ENCODE data around the gene TMEM181. TPM values are rescaled to one million over a fixed set of nuclear protein-coding genes. Genes with fewer than 3 reads are reported as not detected.
A peak's percentile ranks its signal among the peaks of the same experiment; 100 is the strongest.
"Not testable (repeated sequence)": the region's sequence is repeated elsewhere in the genome, so short reads cannot be mapped to it uniquely, and the experiment has no call there.

The TMEM181 gene
- total RNA-seq, 1 experiment from 2014 or later: 12.5 TPM

DNA sequence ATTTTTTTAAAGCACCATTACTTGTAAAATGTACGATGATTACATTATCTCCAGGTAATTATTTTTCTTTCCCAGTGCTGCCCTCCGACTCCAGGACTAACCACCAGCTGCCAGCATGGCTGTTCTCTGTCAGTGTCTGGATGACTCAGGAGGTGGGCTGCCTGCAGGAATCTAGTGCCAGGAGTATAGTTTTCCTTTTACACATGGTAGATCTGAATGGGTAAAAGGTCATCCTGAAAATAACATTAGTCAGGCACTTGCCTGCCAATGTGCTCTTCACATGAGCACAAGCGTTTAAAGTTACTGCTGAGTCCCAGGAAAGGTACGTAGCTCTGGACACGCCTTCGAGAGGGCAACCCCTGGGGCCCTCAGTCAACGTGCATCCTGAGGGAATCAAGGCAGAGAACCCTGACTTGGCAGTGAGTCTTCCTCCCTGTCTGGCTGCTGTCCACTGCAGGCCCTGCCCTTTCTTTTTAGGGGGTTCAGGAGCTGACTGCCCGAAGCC lies 82.3 kb downstream of the TMEM181 start:
- in situ Hi-C loops (cut with HindIII; ENCODE audit: low pct_unique_long_range_greater_than_20kb, low sequenced_read_pairs): no loop called here
- peak; percentile 92 for DNase-seq (ENCODE audit: low read depth)

DNA sequence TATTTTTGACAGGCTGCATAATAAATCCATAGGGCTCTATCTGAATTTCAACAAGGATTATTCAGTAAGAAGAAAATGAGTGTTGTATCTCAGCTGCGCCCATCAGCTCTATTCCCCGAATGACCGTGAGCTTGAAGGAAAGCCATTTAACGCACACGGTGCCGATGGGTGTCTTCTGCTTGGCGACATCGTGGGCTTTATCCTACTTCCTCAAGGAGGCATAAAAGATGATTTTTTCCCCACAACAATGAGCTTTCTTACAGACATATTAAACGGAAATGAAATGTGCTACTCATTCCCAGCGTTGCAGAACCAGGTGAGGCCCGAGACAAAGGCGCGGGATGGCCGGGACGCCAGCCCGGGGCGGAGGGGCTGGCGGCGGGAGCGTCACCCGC lies 83.9 kb downstream of the TMEM181 start:
- in situ Hi-C loops (cut with HindIII; ENCODE audit: low pct_unique_long_range_greater_than_20kb, low sequenced_read_pairs): no loop called here
- no peak for DNase-seq (ENCODE audit: low read depth)

DNA sequence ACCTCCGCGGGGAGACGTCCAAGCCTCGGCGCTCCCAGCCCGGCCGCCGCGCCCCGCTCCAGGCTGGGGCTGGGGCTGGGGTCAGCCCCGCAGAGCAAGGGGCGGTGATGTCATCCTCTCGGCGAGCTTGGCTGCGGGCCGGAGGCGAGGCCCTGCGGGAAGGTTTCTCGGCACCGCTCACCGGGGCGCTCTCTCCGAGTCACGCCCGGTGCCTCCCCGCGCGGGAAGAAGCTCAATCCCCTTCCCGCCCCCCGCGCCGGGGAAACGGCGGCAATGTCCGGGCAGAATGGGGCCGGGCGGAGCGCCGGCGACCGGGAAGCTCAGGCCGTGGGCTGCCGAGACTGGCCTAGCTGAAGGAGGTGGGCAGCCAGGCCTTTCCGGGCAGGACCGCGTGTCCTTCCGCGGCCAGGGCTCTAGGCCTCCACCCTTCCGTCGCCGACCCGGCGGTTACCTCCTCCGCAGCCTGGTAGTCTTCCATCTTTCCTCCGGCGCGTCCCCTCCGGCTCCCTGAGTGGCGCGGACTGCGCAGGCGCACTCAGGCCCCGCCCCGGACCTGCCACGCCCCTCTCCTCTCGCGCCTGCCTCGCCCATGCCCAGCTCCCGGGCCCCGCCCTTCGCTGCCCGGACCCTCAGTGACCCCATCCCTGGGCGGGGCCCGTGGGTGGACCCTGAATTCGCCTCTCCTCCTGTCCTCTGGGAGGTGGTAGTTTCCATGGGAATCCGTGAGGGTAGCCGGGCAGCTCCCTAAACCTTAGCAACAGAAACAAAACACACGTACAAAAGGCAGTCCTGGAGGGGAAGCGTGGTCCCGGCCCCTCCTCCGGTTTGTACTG lies 84.6 kb downstream of the TMEM181 start, which contains the start of gene DYNLT1:
Gene DYNLT1, minus strand, starts transcription at position 513 of the 833 bp plus-strand sequence. Its CDS starts 35 bp downstream, at position 478.
- in situ Hi-C loops (cut with HindIII; ENCODE audit: low pct_unique_long_range_greater_than_20kb, low sequenced_read_pairs): no loop called here

DNA sequence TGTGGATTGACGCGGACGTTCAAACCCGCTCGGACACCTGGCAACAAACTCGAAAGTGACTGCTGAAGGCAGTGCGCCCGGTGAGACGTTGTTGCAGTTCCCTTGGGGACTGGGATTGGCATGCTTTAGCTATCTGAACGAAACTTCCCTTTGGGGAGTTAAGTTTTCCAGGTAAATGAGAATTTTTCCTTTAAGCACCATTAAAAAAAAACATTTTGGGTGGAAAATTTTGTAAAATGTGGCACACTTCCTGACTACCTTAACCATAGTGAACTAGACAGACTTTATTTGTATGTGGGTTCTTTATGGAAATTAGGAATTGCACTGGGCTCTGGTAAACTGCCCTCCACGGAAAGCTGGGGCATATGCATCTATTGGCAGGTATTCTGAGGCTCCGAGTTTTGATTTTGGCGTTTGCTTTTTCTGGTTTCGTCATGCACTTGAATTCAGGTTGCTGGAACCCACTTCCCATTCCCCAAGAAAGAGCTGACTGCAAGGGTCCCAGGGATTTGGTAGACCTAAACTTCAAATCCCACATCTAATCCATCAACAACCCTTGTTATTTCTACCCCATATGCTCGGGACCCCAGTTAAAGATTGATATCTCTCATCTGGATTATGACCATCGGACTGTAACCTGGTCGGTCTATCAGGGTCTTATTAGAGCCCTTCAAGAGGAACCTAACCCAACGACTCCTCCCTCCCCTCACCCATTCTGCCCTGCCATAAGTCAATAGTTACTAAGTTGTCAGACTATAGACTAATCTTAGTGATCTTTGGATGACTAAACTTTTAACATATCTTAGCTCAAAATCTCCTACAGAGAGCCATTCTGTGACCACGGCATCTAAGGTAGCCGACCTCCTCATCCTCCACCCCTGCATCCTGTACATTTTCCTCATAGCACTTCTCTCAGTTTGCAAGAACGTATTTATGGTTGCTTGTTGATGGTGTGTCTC lies 85.5 kb downstream of the TMEM181 start:
- in situ Hi-C loops (cut with HindIII; ENCODE audit: low pct_unique_long_range_greater_than_20kb, low sequenced_read_pairs): no loop called here
- DNase-seq (ENCODE audit: low read depth): peak; percentile 31

More for the DNA sequence above, 84.6 kb downstream of the TMEM181 start, which contains the start of gene DYNLT1:
- DNase-seq (ENCODE audit: low read depth): peak; percentile 97

DNA sequence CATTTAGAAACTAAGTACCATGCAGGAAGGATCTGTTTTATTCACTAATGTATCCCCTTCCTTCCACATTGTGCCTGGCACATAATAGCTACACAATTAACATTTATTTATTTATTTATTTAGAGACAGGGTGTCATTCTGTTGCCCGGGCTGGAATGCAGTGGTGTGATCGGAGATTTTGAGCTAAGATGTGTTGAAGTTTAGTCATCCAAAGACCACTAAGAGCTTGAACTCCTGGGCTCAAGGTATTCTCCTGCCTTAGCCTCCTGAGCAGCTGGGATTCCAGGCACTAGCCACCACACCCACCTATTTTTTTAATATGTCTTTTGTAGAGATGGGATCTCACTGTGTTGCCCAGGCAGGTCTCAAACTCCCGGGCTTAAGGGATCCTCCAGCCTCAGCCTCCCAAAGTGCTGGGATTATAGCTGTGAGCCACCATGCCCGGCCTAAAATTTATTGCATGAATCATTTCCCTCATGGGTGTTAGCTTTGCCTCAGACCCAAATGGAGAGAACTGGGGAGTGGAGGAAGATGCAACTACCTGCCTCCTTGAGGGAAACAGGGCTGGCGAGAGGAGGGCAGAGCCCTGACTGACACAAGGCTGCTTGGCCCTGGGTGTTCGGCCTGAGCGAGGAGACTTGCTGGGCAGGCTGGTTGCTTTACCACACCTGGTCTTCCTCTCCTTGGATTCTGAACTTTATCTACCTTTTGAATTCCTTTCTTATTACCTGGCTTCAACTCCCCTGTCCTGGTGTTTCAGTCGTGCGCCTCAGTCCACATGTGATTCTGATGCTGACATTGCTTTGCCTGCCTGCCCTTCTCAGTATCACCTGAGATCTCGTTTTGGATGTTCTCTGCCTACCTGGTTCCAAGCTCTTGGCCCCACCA lies 86.4 kb downstream of the TMEM181 start:
- DNase-seq (ENCODE audit: low read depth): no peak
- in situ Hi-C loops (cut with HindIII; ENCODE audit: low pct_unique_long_range_greater_than_20kb, low sequenced_read_pairs): no loop called here

DNA sequence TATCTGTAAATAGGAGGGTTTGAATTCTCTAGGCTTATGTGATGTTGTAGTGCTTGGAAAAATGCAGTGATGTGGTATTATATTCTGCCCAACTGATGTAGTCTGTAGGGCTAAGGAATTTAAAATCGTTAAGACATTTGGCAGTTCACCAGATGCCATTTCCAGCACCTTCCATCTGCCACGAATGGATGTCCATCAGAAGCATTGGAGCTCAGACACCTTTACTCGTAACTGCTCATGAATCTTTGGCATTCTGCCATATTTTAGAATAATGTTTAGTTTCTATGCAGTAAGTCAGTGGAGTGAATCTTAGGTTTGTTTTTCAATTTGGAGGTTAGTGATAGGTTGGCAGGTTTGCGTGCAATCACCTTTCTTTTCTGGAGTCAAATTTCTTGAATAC lies 87.6 kb downstream of the TMEM181 start:
- peak; percentile 85 for DNase-seq (ENCODE audit: low read depth)
- in situ Hi-C loops (cut with HindIII; ENCODE audit: low pct_unique_long_range_greater_than_20kb, low sequenced_read_pairs): no loop called here

DNA sequence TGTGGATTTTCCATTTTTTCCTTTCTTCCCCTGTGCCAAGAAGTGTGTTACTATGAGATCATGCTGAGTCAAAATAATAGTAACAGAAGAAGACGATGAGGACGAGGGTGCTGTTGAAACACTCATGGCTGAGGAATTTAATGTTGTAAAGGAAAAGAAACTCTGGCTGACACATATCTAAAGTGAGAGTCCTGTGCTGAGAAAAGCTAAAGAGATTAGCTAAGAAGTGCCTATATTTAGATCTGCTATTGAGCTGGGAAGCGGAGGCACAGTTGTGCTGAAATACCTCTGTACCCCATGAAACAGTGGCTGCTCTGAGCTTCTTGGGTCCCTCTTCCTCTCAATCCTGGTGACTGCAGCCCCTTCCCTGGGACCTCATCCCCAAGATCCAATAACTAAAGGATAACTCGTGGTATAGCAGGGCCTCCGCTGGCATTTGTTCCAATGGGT lies 88.8 kb downstream of the TMEM181 start:
- in situ Hi-C loops (cut with HindIII; ENCODE audit: low pct_unique_long_range_greater_than_20kb, low sequenced_read_pairs): no loop called here
- DNase-seq (ENCODE audit: low read depth): peak; percentile 58

DNA sequence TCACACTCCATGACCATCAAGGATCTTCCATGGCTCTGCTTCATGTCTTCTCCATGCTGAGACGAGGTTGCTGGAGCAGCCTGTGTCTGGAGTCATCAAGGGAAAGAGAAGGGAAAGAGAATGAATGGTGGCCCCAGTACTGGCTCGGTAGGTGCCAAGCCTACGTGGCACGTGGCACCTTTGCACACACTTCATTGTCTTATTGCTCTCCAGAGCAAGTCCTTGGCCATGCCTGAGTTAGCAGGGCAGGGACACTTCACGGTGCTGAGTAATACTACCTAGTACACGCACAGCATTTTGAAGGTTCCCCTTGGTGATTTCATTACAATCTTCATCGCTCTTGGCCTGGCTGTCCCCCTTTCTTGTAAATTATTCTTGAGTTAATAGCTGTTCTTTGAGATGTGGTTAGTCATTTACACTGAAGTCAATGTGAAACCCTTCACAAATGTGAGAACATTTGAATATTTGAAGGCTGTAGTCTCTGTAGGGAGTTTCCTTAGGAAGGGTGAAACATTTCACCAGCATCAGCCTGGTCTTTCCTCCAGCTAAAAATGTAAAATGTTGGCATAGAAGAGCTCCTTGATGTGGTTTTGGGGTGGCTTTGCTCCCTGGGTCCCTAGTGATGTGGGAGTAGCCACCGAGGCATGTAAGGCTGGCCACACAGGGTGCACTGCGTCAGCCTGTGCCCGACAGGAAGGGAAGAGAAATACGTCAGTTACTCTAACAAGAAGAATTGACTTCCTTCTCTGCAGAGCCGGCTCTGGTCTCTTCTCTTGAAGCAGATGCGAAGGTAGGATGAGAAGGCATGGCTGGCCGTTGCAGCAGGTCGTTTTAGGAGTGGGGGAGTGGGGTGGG lies 89.6 kb downstream of the TMEM181 start, which contains the start of gene SYTL3:
Gene SYTL3, plus strand, starts transcription at position 766 of the 855 bp plus-strand sequence. CDS start 13,215 bp downstream, outside the sequence.
- in situ Hi-C loops (cut with HindIII; ENCODE audit: low pct_unique_long_range_greater_than_20kb, low sequenced_read_pairs): no loop called here

DNA sequence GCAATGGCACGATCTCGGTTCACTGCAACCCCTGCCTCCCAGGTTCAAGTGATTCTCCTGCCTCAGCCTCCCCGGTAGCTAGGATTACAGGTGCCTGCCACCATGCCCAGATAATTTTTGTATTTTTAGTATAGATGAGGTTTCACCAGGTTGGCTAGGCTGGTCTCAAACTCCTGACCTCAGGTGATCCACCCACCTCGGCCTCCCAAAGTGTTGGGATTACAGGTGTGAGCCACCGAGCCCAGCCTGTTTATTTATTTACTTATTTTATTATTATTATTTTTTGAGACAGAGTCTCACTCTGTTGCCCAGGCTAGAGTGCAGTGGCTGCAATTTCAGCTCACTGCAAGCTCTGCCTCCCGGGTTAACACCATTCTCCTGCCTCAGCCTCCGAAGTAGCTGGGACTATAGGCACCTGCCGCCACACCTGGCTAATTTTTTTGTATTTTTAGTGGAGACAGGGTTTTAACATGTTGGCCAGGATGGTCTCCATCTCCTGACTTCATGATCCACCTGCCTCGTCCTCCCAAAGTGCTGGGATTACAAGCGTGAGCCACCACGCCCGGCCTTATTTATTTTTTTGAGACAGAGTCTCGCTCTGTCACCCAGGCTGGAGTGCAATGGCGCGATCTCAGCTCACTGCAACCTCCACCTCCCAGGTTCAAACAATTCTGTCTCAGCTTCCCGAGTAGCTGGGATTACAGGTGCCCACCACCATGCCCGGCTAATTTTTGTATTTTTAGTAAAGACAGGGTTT lies 92.3 kb downstream of the TMEM181 start:
- in situ Hi-C loops (cut with HindIII; ENCODE audit: low pct_unique_long_range_greater_than_20kb, low sequenced_read_pairs); DNase-seq (ENCODE audit: low read depth): not testable (repeated sequence)

More for the DNA sequence above, 89.6 kb downstream of the TMEM181 start, which contains the start of gene SYTL3:
- peak; percentile 93 for DNase-seq (ENCODE audit: low read depth)

DNA sequence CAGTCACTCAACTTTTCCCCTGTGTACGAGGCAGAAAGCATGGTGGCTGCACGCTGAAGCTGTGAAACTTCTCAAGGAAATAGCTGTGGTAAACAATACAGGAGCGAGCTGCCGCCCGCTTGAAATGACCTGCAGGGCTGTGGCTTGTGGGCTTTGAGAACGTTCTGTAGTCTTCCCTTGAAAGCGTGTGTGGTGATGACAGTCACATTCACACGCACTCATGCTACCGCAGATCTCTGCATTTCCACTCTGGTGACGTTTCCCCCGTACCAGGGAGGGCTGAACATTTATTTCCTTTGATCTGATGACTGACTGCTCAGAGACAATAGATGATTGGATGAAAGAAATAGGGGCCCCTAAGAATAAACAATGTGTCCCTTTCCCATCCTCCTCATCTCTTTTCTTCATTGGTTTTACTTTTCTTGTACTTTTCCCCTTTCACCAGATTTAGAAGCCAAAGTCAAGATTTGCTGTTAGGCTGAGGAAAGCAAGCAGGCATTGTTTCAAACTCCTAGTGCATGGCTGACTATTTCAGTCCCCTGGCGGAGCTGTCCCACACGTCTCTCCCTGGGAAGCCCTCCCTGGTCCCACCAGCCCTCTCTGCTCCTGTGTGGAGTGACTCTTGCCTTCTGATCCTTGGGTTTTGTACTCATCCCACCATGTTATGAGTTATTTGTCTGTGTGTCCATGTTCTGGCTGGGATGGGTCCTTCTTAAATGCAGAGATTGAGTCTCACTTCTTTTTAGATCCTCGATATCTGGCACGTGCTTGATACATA lies 93.9 kb downstream of the TMEM181 start:
- in situ Hi-C loops (cut with HindIII; ENCODE audit: low pct_unique_long_range_greater_than_20kb, low sequenced_read_pairs): no loop called here
- DNase-seq (ENCODE audit: low read depth): no peak

DNA sequence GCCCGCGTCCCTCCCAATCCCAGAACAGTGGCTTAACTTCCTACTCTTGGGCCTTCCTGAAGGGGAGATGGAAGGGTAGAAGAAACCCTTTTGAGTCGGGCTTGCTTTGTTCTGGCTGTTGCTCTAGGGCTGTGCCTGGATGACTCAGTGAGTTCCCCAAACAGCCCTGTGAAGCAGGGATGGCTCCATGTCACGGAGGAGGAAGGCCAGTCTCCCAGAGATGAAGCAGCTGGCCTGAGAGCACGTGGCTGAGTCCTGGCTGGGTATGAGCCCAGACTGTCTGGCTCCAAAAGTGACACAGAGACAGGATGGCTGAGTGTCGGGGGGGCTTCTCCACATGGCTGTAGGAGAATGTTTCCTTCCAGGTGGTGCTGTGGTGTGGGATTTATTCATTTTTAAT lies 94.6 kb downstream of the TMEM181 start:
- in situ Hi-C loops (cut with HindIII; ENCODE audit: low pct_unique_long_range_greater_than_20kb, low sequenced_read_pairs): no loop called here
- peak; percentile 64 for DNase-seq (ENCODE audit: low read depth)

DNA sequence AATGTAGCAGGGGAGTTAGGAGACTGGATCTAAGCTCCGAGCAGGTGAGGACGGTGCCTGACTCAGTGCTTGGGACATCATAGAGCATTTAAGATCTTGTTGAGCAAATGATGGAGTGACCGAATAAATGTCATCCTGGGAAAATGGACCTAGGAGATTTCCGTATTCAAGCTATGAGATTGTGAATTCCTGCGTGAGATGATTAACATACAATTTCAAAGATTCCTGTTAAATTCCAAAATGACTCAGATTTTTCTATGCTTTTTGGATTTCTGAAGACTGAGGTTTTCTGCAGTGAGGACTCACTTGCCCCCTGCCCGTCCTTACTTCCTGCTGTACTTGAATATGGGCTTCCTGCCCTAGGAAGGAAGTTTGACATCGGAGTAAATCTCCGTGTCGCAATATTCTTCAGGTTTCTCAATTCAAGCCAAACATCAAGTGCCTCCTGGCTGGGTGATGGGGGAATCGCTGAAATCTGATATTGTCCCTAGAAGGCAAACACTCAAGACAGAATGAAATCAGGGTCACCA lies 95.1 kb downstream of the TMEM181 start:
- in situ Hi-C loops (cut with HindIII; ENCODE audit: low pct_unique_long_range_greater_than_20kb, low sequenced_read_pairs): no loop called here
- no peak for DNase-seq (ENCODE audit: low read depth)

DNA sequence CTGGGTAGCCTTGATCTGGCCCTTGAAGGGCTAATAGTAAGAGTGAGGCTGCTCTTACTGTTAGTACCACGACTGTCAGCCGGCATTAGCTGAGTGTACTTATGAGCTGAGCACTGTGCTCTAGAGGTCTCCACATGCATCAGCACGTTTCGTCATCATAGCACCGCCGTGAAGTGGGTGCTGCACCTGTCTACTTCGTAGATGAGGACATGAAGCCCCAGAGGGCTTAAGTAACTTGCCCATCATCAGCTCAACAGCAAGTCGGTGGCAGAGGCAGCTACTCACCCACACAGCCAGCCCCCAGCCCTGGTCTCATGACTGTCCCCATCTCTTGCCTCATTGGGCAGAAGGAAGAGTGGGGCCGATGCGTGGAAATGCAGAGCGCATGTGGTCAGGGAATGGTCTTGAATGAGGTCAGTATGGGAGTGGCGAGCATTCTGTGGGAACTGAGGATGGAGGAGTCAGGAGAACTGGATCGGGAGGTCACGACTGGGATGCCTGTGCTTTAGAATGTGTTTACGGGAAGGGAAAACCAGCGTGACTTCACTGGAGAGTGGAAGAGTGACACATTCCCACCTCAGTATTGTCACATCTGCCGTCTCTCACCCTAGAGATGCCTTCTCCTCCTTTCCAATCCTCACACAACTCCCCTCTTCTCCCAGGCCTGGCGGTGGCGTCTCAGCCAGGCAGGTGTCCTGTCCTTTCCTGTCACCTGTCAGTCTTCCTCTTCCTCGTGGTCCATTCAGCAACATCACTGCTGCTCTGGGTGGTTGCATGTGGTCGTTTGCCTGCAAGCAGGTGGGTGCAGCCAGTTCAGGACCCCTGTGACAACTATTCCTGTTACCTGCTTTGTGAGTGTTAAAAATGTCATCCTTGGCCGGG lies 95.9 kb downstream of the TMEM181 start:
- in situ Hi-C loops (cut with HindIII; ENCODE audit: low pct_unique_long_range_greater_than_20kb, low sequenced_read_pairs): no loop called here
- no peak for DNase-seq (ENCODE audit: low read depth)

DNA sequence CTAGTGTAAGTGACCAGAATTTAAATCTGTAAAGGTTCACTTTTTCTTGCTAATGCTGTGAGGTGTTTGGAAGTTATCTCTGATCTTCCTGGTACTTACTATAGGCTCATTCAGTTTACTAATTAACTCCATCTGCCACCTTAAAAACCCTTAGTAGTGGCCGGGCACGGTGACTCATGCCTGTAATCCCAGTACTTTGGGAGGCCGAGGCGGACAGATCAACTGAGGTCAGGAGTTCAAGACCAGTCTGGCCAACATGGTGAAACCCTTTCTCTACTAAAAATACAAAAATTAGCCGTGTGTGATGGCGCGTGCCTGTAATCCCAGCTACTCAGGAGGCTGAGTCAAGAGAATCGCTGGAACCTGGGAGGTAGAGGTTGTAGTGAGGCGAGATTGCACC lies 97.1 kb downstream of the TMEM181 start:
- peak; percentile 88 for DNase-seq (ENCODE audit: low read depth)
- in situ Hi-C loops (cut with HindIII; ENCODE audit: low pct_unique_long_range_greater_than_20kb, low sequenced_read_pairs): not testable (repeated sequence)

Data from Caki2 (cell line).